Measurements from ENCODE around the gene LIMD2.

Gene LIMD2

GRCh38 chr17:63675607-63676546 lies 24.0 kb downstream of the LIMD2 start:
- Histone ChIP-seq H3K4me3 (ENCODE audit: low read depth, low read length) (no peak overlapping the region), H3K9me3 (ENCODE audit: control insufficient read depth, insufficient read depth, low read depth, low read length) (no peaks in the 10 kb centered on the region), H3K36me3 (ENCODE audit: control insufficient read depth in 2 of 2, insufficient read depth in 1 of 2, low read length in 2 of 2) (peaks cover 0 to 21% of the 10 kb centered on the region in 2 experiments; a peak in 2 of 3 replicates), H3K27ac (ENCODE audit: extremely low read depth, low read depth, low read length) (peak overlapping the region; percentile 83), H3K4me1 (ENCODE audit: control insufficient read depth, insufficient read depth, low read length) (peaks cover 22% of the 10 kb centered on the region)
- CTCF ChIA-PET, result interaction anchor here (0.6 to 3.9 kb wide), 12 partner anchors 11 to 250 kb away, joined by 3 to 27 read pairs (median 4); no protein-coding TSS in a partner anchor
- POLR2A ChIA-PET, result interaction anchor here (0.7 to 3.9 kb wide), 11 partner anchors 11 to 250 kb away, joined by 3 to 26 read pairs (median 4); partner anchors contain the start of genes CCDC47, DDX42 and MAP3K3
- TF ChIP-seq ZBTB11 (tag by site-specific recombination; conservative IDR thresholded peaks at IDR 0.05; ENCODE audit: low read depth) (peak; percentile 51), ZNF701 (tag by site-specific recombination; IDR thresholded peaks at IDR 0.05) (no peak), TSHZ1 (tag by site-specific recombination; IDR thresholded peaks at IDR 0.05; ENCODE audit: borderline replicate concordance) (no peak), ZNF561 (tag by site-specific recombination; IDR thresholded peaks at IDR 0.05; ENCODE audit: borderline replicate concordance) (peak; percentile 83; the same call in 1 of the 2 replicates), IKZF3 (tag by site-specific recombination; IDR thresholded peaks at IDR 0.05) (peak; percentile 85), ZFP37 (tag by site-specific recombination; IDR thresholded peaks at IDR 0.05) (no peak), ZNF555 (tag by site-specific recombination; conservative IDR thresholded peaks at IDR 0.05) (no peak), OSR2 (tag by site-specific recombination; IDR thresholded peaks at IDR 0.05) (peak; percentile 85), ZNF10 (tag by site-specific recombination; IDR thresholded peaks at IDR 0.05) (peak; percentile 29; the same call in 1 of the 2 replicates), ZIC2 (tag by site-specific recombination; IDR thresholded peaks at IDR 0.05) (peak; percentile 43; the same call in 1 of the 2 replicates), ZNF280C (tag by site-specific recombination; IDR thresholded peaks at IDR 0.05) (no peak), ZNF629 (tag by site-specific recombination; IDR thresholded peaks at IDR 0.05) (0 out of 2 replicates have a peak, but pooled peaks have one; percentile 42), PRDM6 (tag by site-specific recombination; IDR thresholded peaks at IDR 0.05) (peak; percentile 73), FEZF1 (tag by site-specific recombination; IDR thresholded peaks at IDR 0.05) (no peak), ZNF544 (tag by site-specific recombination; IDR thresholded peaks at IDR 0.05) (no peak), PRDM2 (tag by site-specific recombination; IDR thresholded peaks at IDR 0.05; ENCODE audit: borderline replicate concordance) (no peak)
